Measurements from ENCODE around the gene CDH4.

- TF ChIP-seq CTCF (IDR thresholded peaks at IDR 0.05) (no peak), ZFX (IDR thresholded peaks at IDR 0.05; ENCODE audit: borderline replicate concordance) (no peak)
These were observed 80.2 kb downstream of the CDH4 start for GRCh38 chr20:61332016-61332975.
